ENCODE results near the gene HBM. TPM values are rescaled to one million over a fixed set of nuclear protein-coding genes. Genes with fewer than 3 reads are reported as not detected.
"Not testable (repeated sequence)": the region's sequence is repeated elsewhere in the genome, so short reads cannot be mapped to it uniquely, and the experiment has no call there.

Gene HBM
- total RNA-seq, 1 donor: not detected

GRCh38 chr16:172374-172941 is 6.7 kb downstream of the HBM start, which contains the start of gene HBA2:
Gene HBA2 (plus strand): TSS chr16:172876. CDS start chr16:172913, 37 bp downstream.
- H3K4me3 ChIP-seq (ENCODE audit: low read length); H3K9me3 ChIP-seq (ENCODE audit: low read depth, low read length); H3K4me1 ChIP-seq (ENCODE audit: insufficient read depth, low read length): not testable (repeated sequence)
- peaks cover 49% of the 10 kb centered on the region for H3K27me3 ChIP-seq (ENCODE audit: insufficient read depth, low read length)

- peaks cover 49% of the 10 kb centered on the region for H3K27me3 ChIP-seq (ENCODE audit: insufficient read depth, low read length)
- not testable (repeated sequence) for H3K4me3 ChIP-seq (ENCODE audit: low read length); H3K9me3 ChIP-seq (ENCODE audit: low read depth, low read length); H3K4me1 ChIP-seq (ENCODE audit: insufficient read depth, low read length)
These were observed 7.6 kb downstream of the HBM start for GRCh38 chr16:173211-173854.

GRCh38 chr16:173928-174769 is 8.4 kb downstream of the HBM start:
- H3K27me3 ChIP-seq (ENCODE audit: insufficient read depth, low read length): peaks cover 49% of the 10 kb centered on the region
- not testable (repeated sequence) for H3K4me1 ChIP-seq (ENCODE audit: insufficient read depth, low read length); H3K9me3 ChIP-seq (ENCODE audit: low read depth, low read length); H3K4me3 ChIP-seq (ENCODE audit: low read length)

GRCh38 chr16:175011-175949 is 9.5 kb downstream of the HBM start:
- Histone ChIP-seq H3K27me3 (ENCODE audit: insufficient read depth, low read length) (peaks cover 53% of the 10 kb centered on the region), H3K4me3 (ENCODE audit: low read length) (no peak overlapping the region), H3K4me1 (ENCODE audit: insufficient read depth, low read length) (peaks cover 6% of the 10 kb centered on the region), H3K9me3 (ENCODE audit: low read depth, low read length) (no peaks in the 10 kb centered on the region)

- H3K4me3 ChIP-seq (ENCODE audit: low read length); H3K9me3 ChIP-seq (ENCODE audit: low read depth, low read length): not testable (repeated sequence)
- Histone ChIP-seq H3K27me3 (ENCODE audit: insufficient read depth, low read length) (peaks cover 51% of the 10 kb centered on the region), H3K4me1 (ENCODE audit: insufficient read depth, low read length) (peaks cover 11% of the 10 kb centered on the region)
These were observed 10.2 kb downstream of the HBM start for GRCh38 chr16:176006-176405.

GRCh38 chr16:176477-177382 is 11.0 kb downstream of the HBM start, which contains the start of gene HBA1:
Gene HBA1 (plus strand): TSS chr16:176680. CDS start chr16:176717, 37 bp downstream.
- not testable (repeated sequence) for H3K4me3 ChIP-seq (ENCODE audit: low read length); H3K9me3 ChIP-seq (ENCODE audit: low read depth, low read length)
- Histone ChIP-seq H3K4me1 (ENCODE audit: insufficient read depth, low read length) (peaks cover 18% of the 10 kb centered on the region), H3K27me3 (ENCODE audit: insufficient read depth, low read length) (peaks cover 48% of the 10 kb centered on the region)

GRCh38 chr16:177394-177822 is 11.6 kb downstream of the HBM start:
- H3K9me3 ChIP-seq (ENCODE audit: low read depth, low read length): no peaks in the 10 kb centered on the region
- no peak overlapping the region for H3K4me3 ChIP-seq (ENCODE audit: low read length)
- H3K27me3 ChIP-seq (ENCODE audit: insufficient read depth, low read length): peaks cover 47% of the 10 kb centered on the region
- peaks cover 18% of the 10 kb centered on the region for H3K4me1 ChIP-seq (ENCODE audit: insufficient read depth, low read length)

- Histone ChIP-seq H3K9me3 (ENCODE audit: low read depth, low read length) (no peaks in the 10 kb centered on the region), H3K4me1 (ENCODE audit: insufficient read depth, low read length) (peaks cover 18% of the 10 kb centered on the region), H3K27me3 (ENCODE audit: insufficient read depth, low read length) (peaks cover 47% of the 10 kb centered on the region), H3K4me3 (ENCODE audit: low read length) (no peak overlapping the region)
These were observed 12.3 kb downstream of the HBM start for GRCh38 chr16:177981-178667.

- no peaks in the 10 kb centered on the region for H3K9me3 ChIP-seq (ENCODE audit: low read depth, low read length)
- no peak overlapping the region for H3K4me3 ChIP-seq (ENCODE audit: low read length)
- peaks cover 47% of the 10 kb centered on the region for H3K27me3 ChIP-seq (ENCODE audit: insufficient read depth, low read length)
- H3K4me1 ChIP-seq (ENCODE audit: insufficient read depth, low read length): peaks cover 18% of the 10 kb centered on the region
These were observed 12.9 kb downstream of the HBM start for GRCh38 chr16:178668-179015.

GRCh38 chr16:179211-180092 is 13.7 kb downstream of the HBM start:
- Histone ChIP-seq H3K4me1 (ENCODE audit: insufficient read depth, low read length) (peaks cover 18% of the 10 kb centered on the region), H3K4me3 (ENCODE audit: low read length) (no peak overlapping the region), H3K27me3 (ENCODE audit: insufficient read depth, low read length) (peaks cover 44% of the 10 kb centered on the region), H3K9me3 (ENCODE audit: low read depth, low read length) (no peaks in the 10 kb centered on the region)

- Histone ChIP-seq H3K4me1 (ENCODE audit: insufficient read depth, low read length) (peaks cover 18% of the 10 kb centered on the region), H3K27me3 (ENCODE audit: insufficient read depth, low read length) (peaks cover 38% of the 10 kb centered on the region), H3K4me3 (ENCODE audit: low read length) (no peak within 1 kb of the TSS), H3K9me3 (ENCODE audit: low read depth, low read length) (no peaks in the 10 kb centered on the region)
These were observed 14.4 kb downstream of the HBM start, which contains the start of gene HBQ1 for GRCh38 chr16:180101-180675. Gene HBQ1 (plus strand): TSS chr16:180459. CDS start chr16:180487, 28 bp downstream.
